Neutrophil (primary cell): ENCODE measurements around the gene GPR153.
"Not testable (repeated sequence)": the region's sequence is repeated elsewhere in the genome, so short reads cannot be mapped to it uniquely, and the experiment has no call there.

Experiments
- H3K27ac ChIP-seq: fragments of 200-600 bp; sonication (generic); 2 replicates; pipeline ENCODE4 v1.5.1; 2016; ENCODE audit warnings: mild to moderate bottlenecking, moderate library complexity
- H3K27me3 ChIP-seq: fragments of 200-600 bp; sonication (generic); 2 replicates; pipeline ENCODE4 v1.6.0; 2016; ENCODE audit warnings: mild to moderate bottlenecking
- H3K36me3 ChIP-seq: fragments of 200-600 bp; sonication (generic); 2 replicates; pipeline ENCODE4 v1.5.1; 2017
- H3K4me1 ChIP-seq, 2 experiments: fragments of 200-600 bp in 1 of 2; sonication (generic) in 1 of 2; 1 replicate in 1 of 2; 2 replicates in 1 of 2; pipeline versions ENCODE4 v1.5.1 to v1.6.1; 2013 to 2016; ENCODE audit warnings: low read depth in 1 of 2, low read length in 1 of 2, mild to moderate bottlenecking in 1 of 2, moderate library complexity in 1 of 2; ENCODE audit not compliant: control insufficient read depth in 1 of 2, insufficient read depth in 1 of 2
- H3K4me3 ChIP-seq, 2 experiments: fragments of 200-600 bp in 1 of 2; sonication (generic) in 1 of 2; 1 replicate in 1 of 2; 2 replicates in 1 of 2; pipeline ENCODE4 v1.5.1; 2013 to 2016; ENCODE audit warnings: low read depth in 1 of 2, low read length in 1 of 2, mild to moderate bottlenecking in 1 of 2, moderate library complexity in 1 of 2
- H3K9me3 ChIP-seq: fragments of 200-600 bp; sonication (generic); 2 replicates; pipeline ENCODE4 v1.5.1; 2016
- CTCF ChIP-seq: fragments of 200-600 bp; sonication (generic); IDR thresholded peaks from 2 replicates; pipeline ENCODE4 v1.5.1; 2016; ENCODE audit warnings: antibody characterized with exemption

The GPR153 gene

GRCh38 chr1:6225651-6226050 is 35.2 kb downstream of the GPR153 start:
- Histone ChIP-seq H3K4me1 (no peaks in the 10 kb centered on the region), H3K9me3 (no peaks in the 10 kb centered on the region), H3K4me3 (no peak overlapping the region), H3K36me3 (peaks cover 66% of the 10 kb centered on the region), H3K27me3 (no peaks in the 10 kb centered on the region), H3K27ac (no peak overlapping the region)
- no peak for TF ChIP-seq CTCF

DNA sequence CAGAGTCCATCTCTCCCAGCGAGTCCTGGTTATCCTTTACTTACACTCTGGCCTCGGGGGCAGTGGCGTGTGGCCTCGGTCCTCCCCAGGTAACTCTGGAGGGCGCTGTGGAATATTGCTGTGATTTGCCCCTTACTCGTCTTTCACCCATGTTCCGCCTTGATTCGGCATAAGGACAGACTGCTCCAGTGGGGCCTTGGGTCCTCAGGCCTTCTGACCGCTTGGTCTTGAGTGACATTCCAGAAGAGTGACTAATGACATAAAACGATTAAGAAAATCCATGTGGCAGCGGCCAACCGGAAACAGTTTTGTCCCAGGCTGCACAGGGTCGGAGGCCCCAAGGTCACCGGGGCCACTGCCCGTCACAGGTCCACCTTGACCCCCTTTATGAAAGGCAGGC is 36.2 kb downstream of the GPR153 start:
- no peak overlapping the region for H3K4me3 ChIP-seq
- no peaks in the 10 kb centered on the region for H3K27me3 ChIP-seq
- no peaks in the 10 kb centered on the region for H3K4me1 ChIP-seq
- no peaks in the 10 kb centered on the region for H3K9me3 ChIP-seq
- H3K27ac ChIP-seq, result no peak overlapping the region
- TF ChIP-seq CTCF, result no peak
- H3K36me3 ChIP-seq, result peaks cover 61% of the 10 kb centered on the region

DNA sequence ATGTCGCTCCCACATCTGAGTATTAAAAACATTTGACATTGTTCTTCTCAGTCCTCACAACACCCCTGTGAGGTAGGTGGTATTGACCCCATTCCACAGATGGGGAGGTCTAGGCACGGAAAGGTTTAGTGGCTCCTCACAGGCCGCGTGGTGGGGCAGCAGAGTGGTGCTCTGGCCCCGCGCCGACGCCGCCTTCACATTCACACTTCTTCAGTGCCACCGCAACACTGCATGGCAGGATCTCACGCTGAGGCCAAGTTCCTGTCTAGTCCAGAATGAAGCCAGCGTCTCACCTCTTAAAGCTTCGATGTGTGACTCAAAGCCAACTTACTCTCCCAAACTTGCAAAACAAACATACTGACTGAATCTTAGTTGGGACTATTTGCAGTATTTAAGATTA is 37.3 kb downstream of the GPR153 start:
- Histone ChIP-seq H3K27me3 (no peaks in the 10 kb centered on the region), H3K36me3 (peaks cover 52% of the 10 kb centered on the region), H3K27ac (no peak overlapping the region), H3K4me3 (no peak overlapping the region), H3K9me3 (no peaks in the 10 kb centered on the region), H3K4me1 (no peaks in the 10 kb centered on the region)
- no peak for TF ChIP-seq CTCF

- Histone ChIP-seq H3K36me3 (peaks cover 48% of the 10 kb centered on the region), H3K4me1 (no peaks in the 10 kb centered on the region), H3K27ac (no peak overlapping the region), H3K27me3 (no peaks in the 10 kb centered on the region), H3K4me3 (no peak overlapping the region), H3K9me3 (no peaks in the 10 kb centered on the region)
- TF ChIP-seq CTCF, result no peak
Measured at GRCh38 chr1:6222636-6223035, 38.3 kb downstream of the GPR153 start.

DNA sequence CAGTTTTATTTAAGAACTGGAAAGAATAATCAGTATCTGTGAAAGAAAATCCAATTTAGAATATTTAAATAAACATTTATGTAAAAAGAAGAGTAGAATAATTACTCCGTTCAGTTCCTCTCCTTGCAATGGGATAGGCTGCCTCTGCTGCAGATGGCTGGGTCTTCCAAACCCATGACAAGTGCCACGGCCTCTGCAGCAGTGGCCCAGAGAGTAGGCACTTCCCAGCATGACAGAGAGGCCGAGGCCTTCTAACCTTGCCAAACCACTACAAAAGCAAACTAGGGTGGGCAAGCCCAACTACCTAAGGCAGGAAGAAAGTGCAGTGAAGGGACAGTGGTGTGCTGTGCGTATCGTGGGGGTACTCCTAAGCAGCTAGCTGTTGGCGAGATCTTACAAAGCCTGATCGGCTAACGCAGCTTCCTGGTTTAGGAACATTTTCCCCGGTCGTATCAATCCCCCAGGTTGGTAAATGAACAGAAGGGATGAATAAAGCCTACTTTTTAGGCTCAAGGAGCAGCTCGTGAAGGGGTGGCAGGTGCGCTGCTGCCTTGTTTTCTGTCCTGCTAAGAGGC is 39.6 kb downstream of the GPR153 start:
- Histone ChIP-seq H3K27ac (no peak overlapping the region), H3K4me1 (no peaks in the 10 kb centered on the region), H3K4me3 (no peak overlapping the region), H3K27me3 (peaks cover 5% of the 10 kb centered on the region), H3K9me3 (no peaks in the 10 kb centered on the region), H3K36me3 (peaks cover 46% of the 10 kb centered on the region)
- TF ChIP-seq CTCF, result no peak

GRCh38 chr1:6220236-6220635 is 40.7 kb downstream of the GPR153 start:
- Histone ChIP-seq H3K4me1 (no peaks in the 10 kb centered on the region), H3K4me3 (no peak overlapping the region), H3K9me3 (no peaks in the 10 kb centered on the region), H3K27me3 (peaks cover 5% of the 10 kb centered on the region), H3K27ac (no peak overlapping the region), H3K36me3 (peaks cover 35% of the 10 kb centered on the region)
- no peak for TF ChIP-seq CTCF

DNA sequence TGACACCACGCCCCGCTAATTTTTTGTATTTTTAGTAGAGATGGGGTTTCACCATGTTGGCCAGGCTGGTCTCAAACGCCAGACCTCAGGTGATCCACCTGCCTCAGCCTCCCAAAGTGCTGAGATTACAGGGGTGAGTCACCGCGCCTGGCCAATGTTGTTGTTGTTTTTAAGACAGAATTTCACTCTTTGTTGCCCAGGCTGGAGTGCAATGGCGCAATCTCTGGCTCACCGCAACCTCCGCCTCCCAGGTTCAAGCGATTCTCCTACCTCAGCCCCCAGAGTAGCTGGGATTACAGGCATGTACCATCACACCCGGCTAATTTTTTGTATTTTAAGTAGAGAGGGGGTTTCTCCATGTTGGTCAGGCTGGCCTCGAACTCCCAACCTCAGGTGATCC is 41.3 kb downstream of the GPR153 start:
- H3K27ac ChIP-seq, result not testable (repeated sequence)

More for the DNA sequence above, 41.3 kb downstream of the GPR153 start:
- H3K27me3 ChIP-seq, H3K4me3 ChIP-seq, H3K9me3 ChIP-seq, H3K4me1 ChIP-seq: not testable (repeated sequence)
- peaks cover 29% of the 10 kb centered on the region for H3K36me3 ChIP-seq
